Stomach smooth muscle (tissue), 2 donors: ENCODE data around the gene LAMP1.
"Not testable (repeated sequence)": the region's sequence is repeated elsewhere in the genome, so short reads cannot be mapped to it uniquely, and the experiment has no call there.

Experiments
- H3K27ac ChIP-seq: one replicate; pipeline ENCODE4 v1.7.0; 2013; ENCODE audit warnings: mild to moderate bottlenecking, low read length, inconsistent platforms
- H3K27me3 ChIP-seq, 2 donors: one replicate each; pipeline ENCODE4 v1.7.0; 2013; ENCODE audit warnings: low read length in 2 of 2; ENCODE audit not compliant: insufficient read depth in 2 of 2, control insufficient read depth in 1 of 2
- H3K36me3 ChIP-seq, 2 donors: one replicate each; pipeline ENCODE4 v1.7.0; 2013; ENCODE audit warnings: low read length in 2 of 2; ENCODE audit not compliant: control insufficient read depth in 2 of 2, insufficient read depth in 2 of 2
- H3K4me1 ChIP-seq: one replicate; pipeline ENCODE4 v1.7.0; 2013; ENCODE audit warnings: low read length; ENCODE audit not compliant: control insufficient read depth, insufficient read depth
- H3K4me3 ChIP-seq, 2 donors: one replicate each; pipeline ENCODE4 v1.7.0; 2013; ENCODE audit warnings: low read length in 2 of 2
- H3K9ac ChIP-seq, 2 donors: one replicate each; pipeline ENCODE4 v1.7.0; 2013; ENCODE audit warnings: low read length in 2 of 2, mild to moderate bottlenecking in 1 of 2
- H3K9me3 ChIP-seq, 2 donors: one replicate each; pipeline ENCODE4 v1.7.0; 2013; ENCODE audit warnings: low read length in 2 of 2; ENCODE audit not compliant: control insufficient read depth in 2 of 2
- donor health status: healthy.
- donor health status: Pancreatic carcinoma.

LAMP1 gene

GRCh38 chr13:113297370-113298042 is 467 bp downstream of the LAMP1 start:
- Histone ChIP-seq H3K9ac (peak overlapping the region; percentile 87 to 94), H3K4me1 (peaks cover 16% of the 10 kb centered on the region), H3K36me3 (no peaks in the 10 kb centered on the region), H3K9me3 (no peaks in the 10 kb centered on the region), H3K4me3 (peak overlapping the region; percentile 77 to 90), H3K27ac (peak overlapping the region; percentile 55), H3K27me3 (no peaks in the 10 kb centered on the region)

DNA sequence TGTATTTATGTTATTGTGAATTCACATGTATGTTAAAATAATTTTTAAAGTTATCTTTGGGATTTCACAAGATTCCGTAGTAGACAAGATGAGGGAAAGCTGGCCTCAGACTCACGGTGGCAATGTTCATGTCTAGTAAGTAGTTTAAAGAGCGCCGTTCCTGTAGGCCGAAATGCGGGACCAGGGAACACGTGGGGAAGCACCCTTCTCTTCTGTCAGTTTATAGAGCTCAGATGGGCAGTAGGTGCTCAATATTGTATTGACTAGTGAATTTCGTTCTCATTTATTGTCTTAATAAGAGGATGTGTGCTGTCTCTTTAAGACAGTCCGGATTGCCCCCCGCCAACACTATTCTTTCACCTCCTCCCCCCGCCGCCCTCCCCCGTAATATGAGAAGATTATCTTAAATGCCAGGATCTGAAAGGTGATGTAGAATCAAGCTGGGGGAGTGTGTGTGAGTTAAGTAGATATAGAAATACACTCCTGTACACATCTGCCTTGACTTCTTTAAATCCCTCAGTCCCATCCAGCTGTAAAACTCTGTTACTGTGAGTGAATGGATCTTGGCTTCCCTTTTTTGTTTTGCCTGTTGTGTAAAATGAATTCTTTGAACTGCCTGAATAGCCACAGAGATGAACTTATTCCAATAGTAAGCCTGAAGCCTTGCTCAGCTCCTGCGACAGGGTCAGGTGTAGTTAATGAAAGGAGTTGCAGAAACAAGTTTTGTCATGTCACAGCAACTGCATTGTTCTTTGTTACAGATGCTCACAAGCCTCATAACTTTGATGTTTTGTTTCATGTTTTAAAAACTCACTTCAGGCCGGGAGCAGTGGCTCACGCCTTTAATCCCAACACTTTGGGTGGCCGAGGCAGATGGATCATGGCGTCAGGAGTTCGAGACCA is 1.3 kb downstream of the LAMP1 start:
- Histone ChIP-seq H3K36me3 (peaks cover 0 to 2% of the 10 kb centered on the region in 2 donors), H3K9me3 (no peaks in the 10 kb centered on the region), H3K4me3 (peak overlapping the region; percentile 77 to 90), H3K9ac (peak overlapping the region; percentile 87 to 94), H3K27me3 (no peaks in the 10 kb centered on the region), H3K4me1 (peaks cover 16% of the 10 kb centered on the region), H3K27ac (peak overlapping the region; percentile 55)

DNA sequence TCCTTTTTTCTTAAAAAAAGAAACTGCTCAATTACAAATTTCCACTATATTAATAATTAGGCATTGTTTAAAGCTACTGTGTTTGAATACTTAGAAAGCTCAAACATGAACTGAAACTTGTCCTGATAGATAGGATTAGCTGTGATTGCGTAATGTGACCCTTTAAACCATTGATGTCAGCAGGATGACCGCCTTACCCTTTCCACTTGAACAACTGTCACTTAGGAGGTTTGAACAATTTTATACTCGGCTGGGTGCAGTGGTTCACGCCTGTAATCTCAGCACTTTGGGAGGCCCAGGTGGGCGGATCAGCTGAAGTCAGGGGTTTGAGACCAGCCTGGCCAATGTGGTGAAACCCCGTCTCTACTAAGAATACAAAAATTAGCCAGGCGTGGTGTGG is 2.9 kb downstream of the LAMP1 start:
- Histone ChIP-seq H3K27me3 (no peaks in the 10 kb centered on the region), H3K36me3 (peaks cover 0 to 2% of the 10 kb centered on the region in 2 donors), H3K27ac (no peak overlapping the region), H3K9ac (no peak overlapping the region), H3K4me1 (peaks cover 16% of the 10 kb centered on the region), H3K4me3 (no peak overlapping the region), H3K9me3 (no peaks in the 10 kb centered on the region)

DNA sequence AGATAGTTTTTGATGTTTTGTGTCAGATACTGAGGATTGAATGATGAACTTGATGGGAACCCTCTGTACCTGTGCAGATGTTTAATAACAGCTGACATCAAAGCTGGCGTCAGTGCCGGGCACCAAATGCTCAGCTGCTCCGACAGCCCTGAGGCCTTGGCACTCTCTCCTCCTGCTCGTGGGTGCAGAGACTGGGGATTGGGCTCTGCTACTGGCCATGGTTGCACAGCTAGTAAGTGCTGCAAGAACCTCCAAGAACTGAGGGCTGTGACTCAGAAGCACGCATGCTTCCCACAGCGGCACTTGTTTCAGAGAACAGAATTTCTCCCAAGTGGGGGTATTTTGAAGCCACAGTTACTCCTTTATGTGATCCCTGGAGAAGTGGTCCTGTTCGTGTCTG is 5.9 kb downstream of the LAMP1 start:
- H3K27ac ChIP-seq: no peak overlapping the region
- H3K36me3 ChIP-seq: peaks cover 0 to 2% of the 10 kb centered on the region in 2 donors
- H3K9me3 ChIP-seq: no peaks in the 10 kb centered on the region
- H3K4me1 ChIP-seq: peaks cover 5% of the 10 kb centered on the region
- no peak overlapping the region for H3K9ac ChIP-seq
- H3K27me3 ChIP-seq: no peaks in the 10 kb centered on the region
- H3K4me3 ChIP-seq: no peak overlapping the region

DNA sequence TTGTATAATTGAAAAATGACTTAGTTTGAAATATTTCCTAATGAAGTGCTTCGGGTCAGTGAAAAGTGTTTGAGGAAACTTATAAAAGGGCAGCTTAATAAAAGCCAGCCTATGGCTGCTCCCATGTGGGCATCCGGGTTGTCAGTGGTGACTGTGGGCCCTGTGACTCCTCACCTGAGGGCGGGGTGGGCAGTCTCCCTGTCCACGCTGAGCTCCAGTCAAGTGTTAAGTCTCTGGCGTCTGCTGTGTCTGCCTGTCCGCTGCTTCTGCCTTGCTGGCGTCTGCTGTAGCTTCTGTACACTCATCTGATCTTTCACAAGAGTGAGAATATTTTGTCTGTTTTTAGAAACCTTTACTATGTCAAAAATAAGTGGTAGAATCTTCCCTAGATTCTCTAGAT is 7.1 kb downstream of the LAMP1 start:
- Histone ChIP-seq H3K27ac (no peak overlapping the region), H3K27me3 (no peaks in the 10 kb centered on the region), H3K36me3 (peaks cover 0 to 2% of the 10 kb centered on the region in 2 donors), H3K9ac (no peak overlapping the region), H3K4me3 (no peak overlapping the region), H3K4me1 (no peaks in the 10 kb centered on the region), H3K9me3 (no peaks in the 10 kb centered on the region)

GRCh38 chr13:113305208-113305607 is 8.2 kb downstream of the LAMP1 start:
- Histone ChIP-seq H3K27ac (no peak overlapping the region), H3K27me3 (no peaks in the 10 kb centered on the region), H3K4me3 (no peak overlapping the region), H3K9me3 (no peaks in the 10 kb centered on the region), H3K4me1 (no peaks in the 10 kb centered on the region), H3K36me3 (peaks cover 6 to 8% of the 10 kb centered on the region in 2 donors), H3K9ac (no peak overlapping the region)

GRCh38 chr13:113307491-113307890 is 10.5 kb downstream of the LAMP1 start:
- Histone ChIP-seq H3K27ac (no peak overlapping the region), H3K4me3 (no peak overlapping the region), H3K9ac (no peak overlapping the region), H3K9me3 (no peaks in the 10 kb centered on the region), H3K4me1 (no peaks in the 10 kb centered on the region), H3K27me3 (no peaks in the 10 kb centered on the region), H3K36me3 (peaks cover 19 to 23% of the 10 kb centered on the region in 2 donors)

DNA sequence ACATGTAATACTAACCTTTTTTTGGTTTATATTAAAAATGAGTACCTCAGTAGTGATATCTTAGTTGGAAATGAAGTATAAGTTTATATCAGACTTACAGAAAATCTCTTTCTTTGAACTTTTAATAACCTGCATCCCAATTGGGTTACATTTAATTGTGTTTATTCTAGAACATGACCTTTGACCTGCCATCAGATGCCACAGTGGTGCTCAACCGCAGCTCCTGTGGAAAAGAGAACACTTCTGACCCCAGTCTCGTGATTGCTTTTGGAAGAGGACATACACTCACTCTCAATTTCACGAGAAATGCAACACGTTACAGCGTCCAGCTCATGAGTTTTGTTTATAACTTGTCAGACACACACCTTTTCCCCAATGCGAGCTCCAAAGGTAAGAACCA is 12.4 kb downstream of the LAMP1 start:
- H3K9ac ChIP-seq: no peak overlapping the region
- no peaks in the 10 kb centered on the region for H3K9me3 ChIP-seq
- no peak overlapping the region for H3K27ac ChIP-seq
- no peaks in the 10 kb centered on the region for H3K4me1 ChIP-seq
- H3K27me3 ChIP-seq: no peaks in the 10 kb centered on the region
- peaks cover 22 to 26% of the 10 kb centered on the region in 2 donors for H3K36me3 ChIP-seq
- H3K4me3 ChIP-seq: no peak overlapping the region

DNA sequence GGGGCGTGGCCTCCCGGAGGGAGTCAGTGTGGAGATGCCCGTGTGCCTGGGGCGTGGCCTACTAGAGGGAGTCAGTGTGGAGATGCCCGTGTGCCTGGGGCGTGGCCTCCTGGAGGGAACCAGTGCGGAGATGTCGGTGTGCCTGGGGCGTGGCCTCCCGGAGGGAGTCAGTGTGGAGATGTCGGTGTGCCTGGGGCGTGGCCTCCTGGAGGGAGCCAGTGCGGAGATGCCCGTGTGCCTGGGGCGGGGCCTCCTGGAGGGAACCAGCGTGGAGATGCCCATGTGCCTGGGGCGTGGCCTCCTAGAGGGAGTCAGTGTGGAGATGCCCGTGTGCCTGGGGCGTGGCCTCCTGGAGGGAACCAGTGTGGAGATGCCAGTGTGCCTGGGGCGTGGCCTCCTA is 17.1 kb downstream of the LAMP1 start:
- H3K4me3 ChIP-seq, H3K9me3 ChIP-seq, H3K27me3 ChIP-seq, H3K9ac ChIP-seq, H3K27ac ChIP-seq, H3K4me1 ChIP-seq: not testable (repeated sequence)
- peaks cover 26 to 35% of the 10 kb centered on the region in 2 donors for H3K36me3 ChIP-seq

GRCh38 chr13:113314895-113315470 is 17.9 kb downstream of the LAMP1 start:
- not testable (repeated sequence) for H3K27me3 ChIP-seq, H3K9me3 ChIP-seq, H3K27ac ChIP-seq, H3K9ac ChIP-seq, H3K4me1 ChIP-seq, H3K4me3 ChIP-seq
- H3K36me3 ChIP-seq: peaks cover 28 to 37% of the 10 kb centered on the region in 2 donors
